Testis (tissue), 3 donors: ENCODE data around the gene MAP4K1. TPM values are rescaled to one million over a fixed set of nuclear protein-coding genes. Genes with fewer than 3 reads are reported as not detected.
A peak's percentile ranks its signal among the peaks of the same experiment; 100 is the strongest.

Experiments
- DNase-seq: peaks from one replicate; pipeline ENCODE4 v3.0.0-alpha.2; 2019
- H3K27ac ChIP-seq, 2 donors: fragments of 200-600 bp; sonication (generic); one replicate each; pipeline ENCODE4 v1.5.1; 2019
- H3K27me3 ChIP-seq: fragments of 200-600 bp; sonication (generic); one replicate; pipeline ENCODE4 v1.5.1; 2019
- H3K36me3 ChIP-seq: fragments of 200-600 bp; sonication (generic); one replicate; pipeline ENCODE4 v1.5.1; 2017; ENCODE audit warnings: low read depth; ENCODE audit errors: missing control alignments
- H3K4me1 ChIP-seq: fragments of 200-600 bp; sonication (generic); one replicate; pipeline ENCODE4 v1.5.1; 2019
- H3K4me3 ChIP-seq, 2 donors: fragments of 200-600 bp; sonication (generic); one replicate each; pipeline ENCODE4 v1.5.1; 2017 to 2019
- H3K9me3 ChIP-seq: fragments of 200-600 bp; sonication (generic); one replicate; pipeline ENCODE4 v1.5.1; 2017
- POLR2A ChIP-seq: fragments of 450-650 bp; IDR thresholded peaks from one replicate; pipeline ENCODE4 v1.6.1; 2017; ENCODE audit warnings: antibody characterized with exemption, mild to moderate bottlenecking, moderate library complexity
- WGBS, 2 donors: methylation state at CpG; one replicate each; pipeline ENCODE4 v1.1.5; 2018; 5-methylcytosine and 5-hydroxymethylcytosine counted together
- intact Hi-C: fragments of 100-400 bp; cut with DNase I; formaldehyde crosslinking; loops from one replicate; pipeline ENCODE4 v1.15.1; 2023; ENCODE audit warnings: low total_unique reads
- polyA plus RNA-seq: library from polyadenylated mRNA; stranded (reverse); fragments of 350-450 nt; fragmentation: Illumina TruSeq; extraction: RNeasy Lipid Tissue Mini Kit (QIAGEN cat#74804); gene quantifications from one replicate; pipeline ENCODE4 v1.2.3, GENCODE V29; 2014; ENCODE audit warnings: low read depth, low replicate concordance; ENCODE audit not compliant: insufficient read depth
- total RNA-seq, 2 donors: library from RNA; depleted of rRNA; stranded (reverse); fragments of >200 nt; gene quantifications; one replicate each; pipeline ENCODE4 v1.2.3, GENCODE V29; 2016
- TF ChIP-seq, protein P1 (sequence below), 3 experiments: fragments of 450-650 bp in 2 of 3; fragments of 200-600 bp in 1 of 3; sonication (generic) in 1 of 3; IDR thresholded peaks; one replicate each; pipeline ENCODE4 v1.5.1; 2016 to 2019; ENCODE audit warnings: antibody characterized with exemption in 3 of 3, mild to moderate bottlenecking in 2 of 3, moderate library complexity in 1 of 3

MAP4K1 gene
- total and polyA plus RNA-seq, 3 donors from 2014 or later: 2.8 to 9.9 (median 8.3) TPM

- no peaks in the 10 kb centered on the region for H3K36me3 ChIP-seq
- intact Hi-C loops: no loop called here
- H3K4me3 ChIP-seq: peak overlapping the region; percentile 94 to 97
- 2% methylated on average over 13 of the region's 13 CpGs for WGBS, 2 donors
- TF ChIP-seq POLR2A: no peak
- TF ChIP-seq, protein P1, sequence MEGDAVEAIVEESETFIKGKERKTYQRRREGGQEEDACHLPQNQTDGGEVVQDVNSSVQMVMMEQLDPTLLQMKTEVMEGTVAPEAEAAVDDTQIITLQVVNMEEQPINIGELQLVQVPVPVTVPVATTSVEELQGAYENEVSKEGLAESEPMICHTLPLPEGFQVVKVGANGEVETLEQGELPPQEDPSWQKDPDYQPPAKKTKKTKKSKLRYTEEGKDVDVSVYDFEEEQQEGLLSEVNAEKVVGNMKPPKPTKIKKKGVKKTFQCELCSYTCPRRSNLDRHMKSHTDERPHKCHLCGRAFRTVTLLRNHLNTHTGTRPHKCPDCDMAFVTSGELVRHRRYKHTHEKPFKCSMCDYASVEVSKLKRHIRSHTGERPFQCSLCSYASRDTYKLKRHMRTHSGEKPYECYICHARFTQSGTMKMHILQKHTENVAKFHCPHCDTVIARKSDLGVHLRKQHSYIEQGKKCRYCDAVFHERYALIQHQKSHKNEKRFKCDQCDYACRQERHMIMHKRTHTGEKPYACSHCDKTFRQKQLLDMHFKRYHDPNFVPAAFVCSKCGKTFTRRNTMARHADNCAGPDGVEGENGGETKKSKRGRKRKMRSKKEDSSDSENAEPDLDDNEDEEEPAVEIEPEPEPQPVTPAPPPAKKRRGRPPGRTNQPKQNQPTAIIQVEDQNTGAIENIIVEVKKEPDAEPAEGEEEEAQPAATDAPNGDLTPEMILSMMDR (IDR thresholded peaks at IDR 0.05): no peak
- peaks cover 56% of the 10 kb centered on the region for H3K4me1 ChIP-seq
- peak overlapping the region; percentile 89 to 90 for H3K27ac ChIP-seq
- no peaks in the 10 kb centered on the region for H3K9me3 ChIP-seq
- no peaks in the 10 kb centered on the region for H3K27me3 ChIP-seq
- DNase-seq: no peak
Measured at GRCh38 chr19:38648769-38649304, 31.1 kb upstream of the MAP4K1 start.

- Histone ChIP-seq H3K4me1 (peaks cover 49% of the 10 kb centered on the region), H3K4me3 (peak overlapping the region; percentile 94 to 97), H3K27me3 (no peaks in the 10 kb centered on the region), H3K27ac (peak overlapping the region; percentile 89 to 90), H3K36me3 (no peaks in the 10 kb centered on the region), H3K9me3 (no peaks in the 10 kb centered on the region)
- intact Hi-C loops: no loop called here
- WGBS, 2 donors: 1% methylated on average over 19 of the region's 19 CpGs
- no peak for DNase-seq
- TF ChIP-seq POLR2A: no peak
- TF ChIP-seq, protein P1 (IDR thresholded peaks at IDR 0.05): no peak
Measured at GRCh38 chr19:38647966-38648768, 30.4 kb upstream of the MAP4K1 start.

DNA sequence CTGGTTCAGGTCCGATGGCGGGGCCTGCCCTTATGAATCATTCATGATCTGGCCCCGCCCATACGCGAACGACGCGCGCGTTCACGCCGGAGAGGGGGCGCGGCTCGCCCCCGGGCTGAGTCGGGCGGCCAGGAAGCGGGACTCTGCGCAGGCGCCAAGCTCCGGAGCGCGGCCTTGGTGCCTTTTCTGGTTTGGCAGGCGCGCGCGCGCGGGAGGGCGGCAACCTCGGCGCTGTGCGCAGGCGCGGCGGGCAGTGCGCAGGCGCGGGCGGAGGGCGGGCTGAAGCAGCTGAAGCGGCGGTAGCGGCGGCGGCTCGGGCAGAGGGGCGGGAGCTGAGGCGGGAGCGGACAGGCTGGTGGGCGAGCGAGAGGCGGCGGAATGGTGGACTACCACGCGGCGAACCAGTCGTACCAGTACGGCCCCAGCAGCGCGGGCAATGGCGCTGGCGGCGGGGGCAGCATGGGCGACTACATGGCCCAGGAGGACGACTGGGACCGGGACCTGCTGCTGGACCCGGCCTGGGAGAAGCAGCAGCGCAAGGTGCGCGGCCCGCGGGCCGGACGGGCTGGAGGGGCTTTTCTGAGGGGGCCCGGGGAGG lies 29.7 kb upstream of the MAP4K1 start, which contains the start of gene ACTN4:
Gene ACTN4 (plus strand): TSS at position 282 of the 598 bp plus-strand sequence. CDS start 97 bp downstream, at position 379.
- peaks cover 42% of the 10 kb centered on the region for H3K4me1 ChIP-seq
- H3K27me3 ChIP-seq: no peaks in the 10 kb centered on the region
- 0 to 1% methylated on average over 11 to 67 of the region's 77 CpGs for WGBS, 2 donors
- intact Hi-C loops: no loop called here
- no peaks in the 10 kb centered on the region for H3K36me3 ChIP-seq
- H3K27ac ChIP-seq: peak within 1 kb of the TSS; percentile 89 to 90
- peak within 1 kb of the TSS; percentile 94 to 97 for H3K4me3 ChIP-seq
- H3K9me3 ChIP-seq: no peaks in the 10 kb centered on the region
- DNase-seq: peak; percentile 98
- TF ChIP-seq POLR2A: peak; percentile 91
- TF ChIP-seq, protein P1 (IDR thresholded peaks at IDR 0.05): no peak

DNA sequence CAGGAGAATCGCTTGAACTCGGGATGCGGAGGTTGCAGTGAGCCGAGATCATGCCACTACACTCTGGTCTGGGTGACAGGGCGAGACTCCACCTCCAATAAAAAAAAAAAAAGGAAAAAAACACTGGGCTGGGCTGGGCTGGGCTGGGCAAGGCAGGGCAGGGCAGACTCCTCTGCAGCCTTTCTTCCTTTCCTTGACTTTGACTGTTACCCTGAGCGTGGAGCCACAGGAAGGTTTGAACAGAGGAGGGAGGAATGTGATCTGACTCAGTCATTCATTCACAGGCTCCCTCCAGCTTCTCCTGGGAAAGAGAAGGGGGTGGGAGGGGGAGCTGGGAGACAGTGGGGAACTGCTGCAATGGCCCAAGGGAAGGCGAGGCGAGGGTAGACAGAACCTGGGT lies 27.0 kb upstream of the MAP4K1 start:
- no peak for DNase-seq
- intact Hi-C loops: no loop called here
- Histone ChIP-seq H3K4me3 (no peak overlapping the region), H3K27me3 (no peaks in the 10 kb centered on the region), H3K27ac (no peak overlapping the region), H3K9me3 (no peaks in the 10 kb centered on the region), H3K4me1 (peaks cover 17% of the 10 kb centered on the region), H3K36me3 (no peaks in the 10 kb centered on the region)
- WGBS, 2 donors: 90 to 92% methylated on average over 8 of the region's 8 CpGs
- TF ChIP-seq, protein P1 (IDR thresholded peaks at IDR 0.05): no peak
- no peak for TF ChIP-seq POLR2A
